ENCODE measurements around the gene TMEM52. TPM values are rescaled to one million over a fixed set of nuclear protein-coding genes. Genes with fewer than 3 reads are reported as not detected.

Gene TMEM52
- total RNA-seq = 0.31 TPM

DNA sequence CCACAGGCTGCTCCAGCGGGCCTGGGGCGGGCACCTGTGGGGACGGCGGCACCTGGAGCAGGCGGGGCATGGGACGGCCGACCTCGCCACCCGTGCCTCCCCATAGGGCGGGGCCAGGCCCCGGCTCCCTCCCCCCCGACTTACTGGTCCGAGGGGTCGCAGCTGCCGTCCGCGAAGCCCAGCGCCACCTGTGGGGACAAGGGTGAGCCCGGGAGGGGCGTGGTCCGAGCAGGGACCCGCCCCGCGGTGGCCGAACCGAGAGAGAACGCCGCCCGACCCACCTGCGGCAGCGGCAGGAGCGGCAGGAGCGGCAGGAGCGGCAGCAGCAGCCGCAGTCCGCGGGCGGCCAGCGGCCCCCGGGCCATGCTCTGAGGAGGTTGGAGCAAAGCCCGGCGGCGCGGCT lies at the start of gene TMEM52:
Gene TMEM52 (minus strand): TSS at position 379 of the 403 bp plus-strand sequence. CDS start 14 bp downstream, at position 365.
- Histone ChIP-seq H3K4me3 (ENCODE audit: low read length) (peak within 1 kb of the TSS; percentile 44), H3K4me1 (ENCODE audit: insufficient read depth, low read length) (peaks cover 17% of the 10 kb centered on the region), H3K9me3 (ENCODE audit: low read depth, low read length) (no peaks in the 10 kb centered on the region)

DNA sequence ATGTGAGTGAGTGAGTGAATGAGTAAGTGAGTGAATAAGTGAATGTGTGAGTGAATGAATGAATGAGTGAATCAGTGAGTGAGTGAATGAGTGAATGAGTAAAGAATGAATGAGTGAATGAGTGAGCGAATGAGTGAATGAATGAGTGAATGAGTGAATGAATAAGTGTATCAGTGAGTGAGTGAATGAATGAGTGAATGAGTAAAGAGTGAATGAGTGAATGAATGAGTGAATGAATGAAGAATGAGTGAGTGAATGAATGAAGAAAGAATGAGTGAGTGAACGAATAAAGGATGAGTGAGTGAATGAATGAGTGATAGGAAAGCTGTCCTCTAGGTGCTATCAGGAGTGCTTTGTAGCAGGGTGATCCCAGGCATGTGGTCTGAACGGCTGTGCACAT lies 48.8 kb upstream of the TMEM52 start:
- H3K4me1 ChIP-seq (ENCODE audit: insufficient read depth, low read length) = no peaks in the 10 kb centered on the region
- H3K27me3 ChIP-seq (ENCODE audit: insufficient read depth, low read length) = no peaks in the 10 kb centered on the region

More for the DNA sequence above, at the start of gene TMEM52:
- H3K27me3 ChIP-seq (ENCODE audit: insufficient read depth, low read length) = no peaks in the 10 kb centered on the region

DNA sequence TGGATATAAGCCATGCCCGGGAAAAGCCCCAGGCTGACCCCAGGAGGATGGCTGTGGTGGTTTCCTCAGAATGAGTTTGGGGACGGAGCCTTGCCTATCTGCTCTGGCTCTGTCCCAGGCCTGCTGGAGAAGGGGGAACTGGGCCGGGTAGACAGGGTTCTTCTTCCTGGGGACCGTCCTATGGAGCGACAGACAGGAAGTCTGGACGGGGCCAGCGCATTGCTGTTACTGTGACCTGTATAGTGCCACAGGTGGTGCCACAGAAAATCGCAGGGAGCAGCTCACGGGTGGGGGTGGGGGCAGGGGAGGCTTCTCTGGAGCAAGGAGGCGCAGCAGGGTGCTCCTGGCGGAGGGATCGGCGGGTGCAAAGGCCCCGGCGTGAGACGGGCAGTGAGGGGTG lies 48.1 kb upstream of the TMEM52 start:
- H3K4me1 ChIP-seq (ENCODE audit: insufficient read depth, low read length) = no peaks in the 10 kb centered on the region
- H3K4me3 ChIP-seq (ENCODE audit: low read length) = no peak overlapping the region
- H3K27me3 ChIP-seq (ENCODE audit: insufficient read depth, low read length) = no peaks in the 10 kb centered on the region
- H3K9me3 ChIP-seq (ENCODE audit: low read depth, low read length) = no peaks in the 10 kb centered on the region

More for the DNA sequence above, 48.8 kb upstream of the TMEM52 start:
- Histone ChIP-seq H3K9me3 (ENCODE audit: low read depth, low read length) (no peaks in the 10 kb centered on the region), H3K4me3 (ENCODE audit: low read length) (no peak overlapping the region)

DNA sequence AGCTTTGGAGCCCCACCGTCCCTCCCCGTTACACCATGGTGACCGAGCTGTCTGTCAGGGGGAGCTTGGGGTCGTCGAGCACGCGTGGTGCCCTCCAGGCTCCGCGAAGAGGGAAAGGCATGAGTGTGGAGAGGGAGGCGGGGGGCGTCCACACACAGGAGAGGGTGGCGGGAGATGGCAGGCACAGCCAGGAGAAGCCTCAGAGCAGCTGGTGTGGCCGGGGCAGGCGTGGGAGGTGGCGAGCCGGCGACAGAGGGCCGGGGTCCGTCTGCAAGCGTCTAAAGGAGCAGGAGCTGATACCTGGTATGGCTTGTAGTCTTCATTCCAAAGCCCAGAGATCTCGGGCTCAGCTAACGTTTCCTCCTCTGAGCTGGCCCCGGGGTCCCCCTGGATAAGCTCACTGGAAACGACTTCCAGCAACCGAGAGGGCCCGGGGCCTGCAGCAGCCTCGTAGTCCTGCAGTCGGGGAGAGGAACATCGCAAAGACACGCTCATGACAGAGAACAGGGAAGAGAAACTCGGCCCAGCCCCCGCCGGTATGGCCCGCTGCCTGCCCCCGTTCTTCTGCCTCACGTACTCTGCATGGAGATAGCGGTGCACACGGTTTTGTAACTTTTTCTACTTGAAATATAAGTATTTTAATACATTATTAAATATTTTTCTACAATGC lies 47.1 kb upstream of the TMEM52 start:
- no peak overlapping the region for H3K4me3 ChIP-seq (ENCODE audit: low read length)
- H3K4me1 ChIP-seq (ENCODE audit: insufficient read depth, low read length) = no peaks in the 10 kb centered on the region
- no peaks in the 10 kb centered on the region for H3K27me3 ChIP-seq (ENCODE audit: insufficient read depth, low read length)
- no peaks in the 10 kb centered on the region for H3K9me3 ChIP-seq (ENCODE audit: low read depth, low read length)

DNA sequence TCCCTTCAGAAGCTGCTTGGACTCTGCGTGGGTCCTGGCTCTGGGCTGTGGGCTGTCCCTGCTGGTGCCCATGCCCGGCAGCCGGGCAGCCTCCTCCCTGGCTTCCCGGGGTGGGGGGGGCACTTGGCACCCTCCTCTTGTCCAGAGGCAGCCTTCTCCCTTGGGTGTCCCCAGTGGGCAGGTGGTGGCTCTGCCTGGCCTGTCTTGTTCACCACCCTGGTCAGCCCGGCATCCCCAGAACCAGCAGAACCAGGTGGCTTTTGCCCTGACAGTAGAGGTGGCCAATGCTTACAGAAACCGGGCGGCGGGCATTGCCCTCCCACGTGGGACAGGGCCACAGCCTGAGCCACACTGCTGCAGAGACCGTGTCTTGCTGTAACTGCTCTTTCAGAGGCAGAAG lies 46.5 kb upstream of the TMEM52 start:
- Histone ChIP-seq H3K4me3 (ENCODE audit: low read length) (no peak overlapping the region), H3K9me3 (ENCODE audit: low read depth, low read length) (no peaks in the 10 kb centered on the region), H3K4me1 (ENCODE audit: insufficient read depth, low read length) (no peaks in the 10 kb centered on the region), H3K27me3 (ENCODE audit: insufficient read depth, low read length) (no peaks in the 10 kb centered on the region)

DNA sequence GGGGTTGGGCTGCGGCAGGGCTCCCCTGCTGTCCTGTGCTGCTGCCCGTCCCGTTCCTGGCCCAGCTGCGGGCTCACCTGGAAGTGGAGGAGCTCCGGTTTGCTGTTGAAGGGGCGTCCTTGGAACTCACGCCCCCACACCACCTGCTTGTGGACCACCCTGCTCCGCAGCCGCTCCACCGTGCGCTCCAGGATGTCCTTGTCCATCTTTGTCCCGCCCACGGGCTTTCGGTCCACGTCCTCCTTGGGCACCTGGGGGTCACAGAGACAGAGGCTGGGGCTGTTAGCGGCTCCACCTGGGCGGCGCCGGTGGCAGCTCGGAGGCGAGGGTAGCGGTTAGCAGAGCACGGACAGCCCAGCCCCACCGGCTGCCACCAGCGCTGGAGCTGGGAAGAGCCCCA lies 45.7 kb upstream of the TMEM52 start:
- no peaks in the 10 kb centered on the region for H3K9me3 ChIP-seq (ENCODE audit: low read depth, low read length)
- H3K4me3 ChIP-seq (ENCODE audit: low read length) = no peak overlapping the region
- H3K27me3 ChIP-seq (ENCODE audit: insufficient read depth, low read length) = no peaks in the 10 kb centered on the region

DNA sequence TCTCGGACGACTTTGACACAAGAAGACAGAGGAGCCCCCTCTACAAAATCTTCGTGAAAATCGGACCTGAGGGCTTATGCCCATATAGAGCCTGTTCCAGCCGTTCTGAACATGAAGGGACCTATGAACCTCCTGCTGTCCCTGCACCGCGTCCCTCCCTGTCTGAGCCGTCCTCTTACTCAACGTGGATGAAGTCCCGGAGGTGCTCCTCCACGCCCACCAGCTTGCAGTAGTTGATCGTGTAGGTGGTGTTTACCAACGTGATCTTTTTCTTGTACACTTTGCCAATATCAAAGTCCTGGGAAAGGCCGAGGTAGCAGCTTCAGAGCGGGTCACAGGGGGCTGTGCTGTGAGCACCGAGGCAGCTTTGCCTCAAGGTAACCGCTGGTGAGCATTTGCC lies 44.5 kb upstream of the TMEM52 start:
- H3K4me1 ChIP-seq (ENCODE audit: insufficient read depth, low read length) = no peaks in the 10 kb centered on the region

More for the DNA sequence above, 45.7 kb upstream of the TMEM52 start:
- no peaks in the 10 kb centered on the region for H3K4me1 ChIP-seq (ENCODE audit: insufficient read depth, low read length)

DNA sequence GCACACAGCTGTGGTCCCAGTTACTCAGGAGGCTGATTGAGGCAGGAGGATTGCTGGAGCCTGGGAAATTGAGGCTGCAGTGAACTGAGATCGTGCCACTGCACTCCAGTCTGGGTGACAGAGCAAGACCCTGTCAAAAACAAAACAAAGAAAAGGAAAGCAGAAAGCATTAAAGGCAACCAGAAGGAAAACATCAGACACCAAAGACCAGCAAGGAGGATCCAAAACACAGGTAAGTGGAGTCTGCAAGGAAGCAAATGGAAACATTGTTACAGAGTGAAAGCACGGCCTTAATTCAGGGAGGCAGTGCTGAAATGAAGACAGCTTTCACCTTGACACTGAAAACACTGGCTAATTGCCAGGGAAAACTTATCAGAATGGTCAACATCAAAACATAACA lies 43.7 kb upstream of the TMEM52 start:
- Histone ChIP-seq H3K9me3 (ENCODE audit: low read depth, low read length) (no peaks in the 10 kb centered on the region), H3K27me3 (ENCODE audit: insufficient read depth, low read length) (no peaks in the 10 kb centered on the region), H3K4me1 (ENCODE audit: insufficient read depth, low read length) (no peaks in the 10 kb centered on the region), H3K4me3 (ENCODE audit: low read length) (no peak overlapping the region)

More for the DNA sequence above, 44.5 kb upstream of the TMEM52 start:
- no peak overlapping the region for H3K4me3 ChIP-seq (ENCODE audit: low read length)
- no peaks in the 10 kb centered on the region for H3K27me3 ChIP-seq (ENCODE audit: insufficient read depth, low read length)
- H3K9me3 ChIP-seq (ENCODE audit: low read depth, low read length) = no peaks in the 10 kb centered on the region

DNA sequence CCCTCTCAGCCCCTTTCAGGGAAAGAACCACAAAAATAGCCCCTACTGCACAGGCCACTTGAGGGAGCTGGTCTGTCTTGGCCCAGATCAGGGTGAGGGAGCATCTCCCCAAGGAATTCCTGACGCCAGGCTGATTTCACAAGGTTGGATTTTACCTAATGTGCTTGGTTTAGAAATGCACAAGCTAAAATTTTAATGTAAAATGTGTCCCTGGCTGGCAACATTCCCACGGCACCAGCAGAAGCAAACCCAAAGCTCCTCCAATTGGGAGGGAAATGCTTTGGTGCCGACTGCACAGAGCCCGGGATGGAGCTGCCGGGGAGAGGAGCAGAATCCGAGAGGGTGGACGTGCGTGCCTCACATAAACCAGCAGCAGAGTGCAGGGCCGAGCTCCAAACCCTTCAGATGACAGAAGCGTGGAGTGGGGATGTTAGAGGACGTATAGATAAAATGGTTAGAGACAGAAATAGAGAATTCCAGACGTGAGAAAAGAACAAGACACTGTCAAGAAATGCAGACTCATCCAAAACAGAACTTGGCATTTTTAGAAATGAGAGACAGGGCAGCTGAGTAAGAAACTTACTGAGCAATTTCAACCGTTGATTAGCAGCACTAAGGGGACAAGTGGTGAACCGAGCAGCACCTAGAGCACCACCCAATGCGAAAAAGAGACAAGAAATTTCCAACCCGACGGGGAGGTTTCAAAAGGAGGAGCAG lies 41.6 kb upstream of the TMEM52 start:
- H3K4me1 ChIP-seq (ENCODE audit: insufficient read depth, low read length) = no peaks in the 10 kb centered on the region
- no peaks in the 10 kb centered on the region for H3K9me3 ChIP-seq (ENCODE audit: low read depth, low read length)
- no peaks in the 10 kb centered on the region for H3K27me3 ChIP-seq (ENCODE audit: insufficient read depth, low read length)
- H3K4me3 ChIP-seq (ENCODE audit: low read length) = no peak overlapping the region

DNA sequence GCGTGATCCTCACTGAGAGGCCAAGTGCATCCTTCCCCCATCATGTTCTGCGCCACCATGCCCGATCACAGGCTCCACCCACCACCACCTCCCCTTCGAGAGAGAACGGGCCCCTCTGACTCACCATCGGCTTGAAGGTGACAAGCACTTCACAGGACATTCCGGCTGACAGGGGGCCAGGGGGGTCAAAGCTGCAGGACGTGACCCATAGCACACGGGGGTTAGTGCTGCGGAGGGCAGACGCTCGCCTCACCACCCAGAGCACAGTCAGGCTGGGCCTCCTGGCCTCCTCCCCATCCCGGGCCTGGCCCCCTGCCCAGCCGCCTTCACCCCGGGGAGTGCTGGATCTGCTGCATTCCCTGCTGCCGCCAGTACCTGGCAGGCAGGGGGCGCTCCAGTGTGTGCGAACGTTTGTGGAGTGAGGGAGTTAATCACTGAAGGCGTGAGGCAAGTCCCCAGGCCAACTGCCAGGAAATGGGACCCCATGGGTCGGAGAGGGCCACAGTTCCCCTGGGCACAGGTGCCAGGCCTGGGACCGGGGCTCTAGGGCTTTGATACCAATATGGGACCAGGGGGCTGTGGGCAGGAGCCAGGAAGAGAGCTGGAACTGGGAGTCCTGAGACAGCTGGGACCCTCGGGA lies 40.9 kb upstream of the TMEM52 start:
- no peaks in the 10 kb centered on the region for H3K9me3 ChIP-seq (ENCODE audit: low read depth, low read length)
- no peaks in the 10 kb centered on the region for H3K4me1 ChIP-seq (ENCODE audit: insufficient read depth, low read length)
- H3K27me3 ChIP-seq (ENCODE audit: insufficient read depth, low read length) = no peaks in the 10 kb centered on the region
- no peak overlapping the region for H3K4me3 ChIP-seq (ENCODE audit: low read length)

DNA sequence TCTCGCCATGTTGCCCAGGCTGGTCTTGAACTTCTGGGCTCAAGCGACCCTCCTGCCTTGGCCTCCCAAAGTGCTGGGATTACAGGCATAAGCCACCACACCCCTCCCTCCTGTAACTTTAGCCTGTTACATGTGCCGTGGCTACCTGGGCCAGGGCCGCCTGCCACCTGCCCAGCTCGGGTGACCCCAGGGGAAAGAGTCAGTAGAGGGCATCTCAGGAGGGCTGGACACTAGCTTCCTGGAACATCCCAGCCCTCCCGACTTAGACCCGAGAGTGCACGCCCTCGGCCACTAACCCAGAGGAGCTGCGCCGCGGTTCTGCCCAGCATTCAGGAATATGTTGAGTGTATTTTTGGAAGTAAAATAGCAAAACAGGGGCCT lies 40.4 kb upstream of the TMEM52 start:
- no peaks in the 10 kb centered on the region for H3K27me3 ChIP-seq (ENCODE audit: insufficient read depth, low read length)

DNA sequence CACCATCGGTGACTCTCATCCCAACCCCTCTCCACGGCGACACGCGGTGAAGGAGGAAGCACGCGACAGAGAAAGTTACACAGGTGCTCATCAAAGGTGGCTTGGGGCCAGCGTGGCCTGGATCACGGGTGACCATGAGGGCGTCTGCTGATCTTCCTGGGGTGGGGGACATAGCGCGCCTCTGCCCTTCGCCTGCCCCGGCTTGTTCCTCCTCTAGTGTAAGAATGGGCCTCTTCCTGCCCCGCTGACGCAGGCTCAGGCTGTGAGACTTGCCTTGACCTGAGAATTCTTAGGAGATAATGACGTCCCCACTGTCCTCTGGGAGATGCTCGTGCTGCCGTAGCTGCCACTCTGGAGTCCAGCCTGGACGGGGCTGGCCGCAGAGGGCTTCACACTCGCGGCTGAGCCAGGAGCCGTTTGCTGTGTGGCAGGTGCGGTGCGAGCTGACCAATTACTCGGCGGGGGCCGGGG lies 39.0 kb upstream of the TMEM52 start:
- H3K27me3 ChIP-seq (ENCODE audit: insufficient read depth, low read length) = no peaks in the 10 kb centered on the region

More for the DNA sequence above, 40.4 kb upstream of the TMEM52 start:
- H3K9me3 ChIP-seq (ENCODE audit: low read depth, low read length) = no peaks in the 10 kb centered on the region
- no peak overlapping the region for H3K4me3 ChIP-seq (ENCODE audit: low read length)
- no peaks in the 10 kb centered on the region for H3K4me1 ChIP-seq (ENCODE audit: insufficient read depth, low read length)

DNA sequence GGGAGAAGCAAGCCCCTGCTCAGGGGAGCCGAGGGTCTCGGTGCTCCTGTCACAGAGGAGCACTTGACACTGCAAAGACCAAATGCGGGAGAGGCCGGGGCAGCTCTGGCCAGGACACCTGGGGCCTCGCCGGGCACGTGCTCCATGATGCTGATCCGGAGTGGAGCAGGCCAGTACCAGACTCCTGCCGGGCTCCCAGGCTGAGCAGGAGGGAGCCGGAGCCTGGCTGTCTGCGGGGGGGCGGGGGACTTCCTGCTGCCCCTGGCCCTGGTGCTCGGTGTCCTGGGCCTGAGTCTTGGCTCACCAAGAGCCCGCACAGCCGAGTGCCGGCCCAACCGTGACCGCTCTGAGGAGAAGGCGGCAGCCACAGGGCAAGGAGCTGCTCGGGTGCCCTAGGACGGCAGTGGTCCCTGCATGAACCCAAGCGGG lies 38.5 kb upstream of the TMEM52 start:
- no peaks in the 10 kb centered on the region for H3K9me3 ChIP-seq (ENCODE audit: low read depth, low read length)
- H3K4me3 ChIP-seq (ENCODE audit: low read length) = no peak overlapping the region
- H3K4me1 ChIP-seq (ENCODE audit: insufficient read depth, low read length) = no peaks in the 10 kb centered on the region
- no peaks in the 10 kb centered on the region for H3K27me3 ChIP-seq (ENCODE audit: insufficient read depth, low read length)

More for the DNA sequence above, 39.0 kb upstream of the TMEM52 start:
- Histone ChIP-seq H3K4me1 (ENCODE audit: insufficient read depth, low read length) (no peaks in the 10 kb centered on the region), H3K4me3 (ENCODE audit: low read length) (no peak overlapping the region), H3K9me3 (ENCODE audit: low read depth, low read length) (no peaks in the 10 kb centered on the region)

DNA sequence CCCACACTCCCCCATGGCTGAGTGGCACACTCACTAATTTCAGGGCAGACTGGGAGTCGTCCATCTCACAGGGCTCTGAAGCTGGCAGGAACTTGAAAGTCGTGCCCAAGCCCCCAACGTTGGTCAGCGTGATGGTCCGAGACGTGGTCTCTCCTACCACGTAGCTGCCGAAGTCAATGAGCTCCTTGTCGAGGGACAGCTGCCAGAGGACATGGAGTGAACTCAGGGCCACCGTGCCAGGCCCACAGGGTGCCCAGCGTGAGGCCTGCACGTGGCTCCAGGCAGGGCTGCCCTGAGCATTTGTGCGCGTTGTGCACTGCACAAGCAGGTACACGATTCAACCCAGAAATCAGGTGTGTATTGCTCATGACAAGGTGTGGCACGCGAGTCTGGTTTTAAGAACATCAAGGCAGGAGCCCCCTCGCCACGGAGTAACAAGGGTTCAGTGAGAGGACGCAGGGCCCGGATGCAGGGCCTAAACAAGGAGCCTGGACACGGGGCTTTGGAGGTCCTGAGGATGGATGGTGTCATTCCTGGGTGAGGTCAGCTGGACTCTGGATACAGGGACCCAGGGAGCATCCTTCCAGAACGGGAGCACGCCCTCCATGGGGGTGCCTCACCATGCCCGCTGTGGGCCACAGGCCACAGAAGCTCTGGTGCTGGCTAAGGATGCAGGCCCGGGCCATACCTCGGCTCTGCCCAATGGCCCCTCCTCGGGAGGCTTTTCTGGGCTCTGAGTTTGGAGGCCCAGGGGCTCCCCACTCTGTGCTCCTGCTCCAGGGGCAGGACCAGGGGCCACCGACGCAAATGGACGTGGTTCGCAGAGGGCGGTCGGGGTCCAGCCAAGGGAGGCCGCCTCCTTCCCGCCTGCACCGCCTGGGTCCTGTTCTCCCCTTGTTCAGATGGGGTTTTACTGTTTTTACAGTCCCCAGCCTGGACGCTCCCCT lies 37.8 kb upstream of the TMEM52 start:
- no peaks in the 10 kb centered on the region for H3K27me3 ChIP-seq (ENCODE audit: insufficient read depth, low read length)
- no peak overlapping the region for H3K4me3 ChIP-seq (ENCODE audit: low read length)
- no peaks in the 10 kb centered on the region for H3K9me3 ChIP-seq (ENCODE audit: low read depth, low read length)
- H3K4me1 ChIP-seq (ENCODE audit: insufficient read depth, low read length) = no peaks in the 10 kb centered on the region
